Measurements from ENCODE around the gene CDH23.

The CDH23 gene

GRCh38 chr10:71714592-71714991 is 317.9 kb downstream of the CDH23 start:
- H3K9me3 ChIP-seq (ENCODE audit: control insufficient read depth, insufficient read depth, low read length) = no peaks in the 10 kb centered on the region
- no peaks in the 10 kb centered on the region for H4K20me1 ChIP-seq (ENCODE audit: control insufficient read depth, insufficient read depth, low read depth, low read length)

GRCh38 chr10:71715026-71715425 is 318.3 kb downstream of the CDH23 start:
- Histone ChIP-seq H3F3A (ENCODE audit: control insufficient read depth, insufficient read depth) (no peaks in the 10 kb centered on the region), H3K4me2 (ENCODE audit: low read length) (no peak overlapping the region), H3K27me3 (ENCODE audit: control insufficient read depth, low read length) (no peaks in the 10 kb centered on the region), H3K36me3 (ENCODE audit: control insufficient read depth, low read length) (no peaks in the 10 kb centered on the region), H3K4me1 (ENCODE audit: control insufficient read depth, low read length) (peaks cover 14% of the 10 kb centered on the region), H3K9me3 (ENCODE audit: control insufficient read depth, insufficient read depth, low read length) (no peaks in the 10 kb centered on the region), H3K4me3 (ENCODE audit: low read length) (no peak overlapping the region), H3K9me2 (replicated peaks; ENCODE audit: control insufficient read depth, low read length) (no peaks in the 10 kb centered on the region), H3K27ac (ENCODE audit: low read depth, low read length) (no peak overlapping the region), H3K79me2 (ENCODE audit: control insufficient read depth, low read length) (no peaks in the 10 kb centered on the region), H4K20me1 (ENCODE audit: control insufficient read depth, insufficient read depth, low read depth, low read length) (no peaks in the 10 kb centered on the region)
- TF ChIP-seq CTCF (IDR thresholded peaks at IDR 0.05; ENCODE audit: low read depth, low read length, poor library complexity, severe bottlenecking) (no peak), EZH2phosphoT487 (IDR thresholded peaks at IDR 0.05; ENCODE audit: borderline replicate concordance, low read length) (no peak)

More at GRCh38 chr10:71714592-71714991, 317.9 kb downstream of the CDH23 start:
- no peak for TF ChIP-seq CTCF (IDR thresholded peaks at IDR 0.05; ENCODE audit: low read depth, low read length, poor library complexity, severe bottlenecking)
- no peak for TF ChIP-seq EZH2phosphoT487 (IDR thresholded peaks at IDR 0.05; ENCODE audit: borderline replicate concordance, low read length)
- H3K4me3 ChIP-seq (ENCODE audit: low read length) = no peak overlapping the region
- no peaks in the 10 kb centered on the region for H3F3A ChIP-seq (ENCODE audit: control insufficient read depth, insufficient read depth)
- H3K27me3 ChIP-seq (ENCODE audit: control insufficient read depth, low read length) = no peaks in the 10 kb centered on the region
- H3K27ac ChIP-seq (ENCODE audit: low read depth, low read length) = no peak overlapping the region
- H3K36me3 ChIP-seq (ENCODE audit: control insufficient read depth, low read length) = no peaks in the 10 kb centered on the region
- H3K4me1 ChIP-seq (ENCODE audit: control insufficient read depth, low read length) = peaks cover 14% of the 10 kb centered on the region
- H3K79me2 ChIP-seq (ENCODE audit: control insufficient read depth, low read length) = no peaks in the 10 kb centered on the region
- H3K4me2 ChIP-seq (ENCODE audit: low read length) = no peak overlapping the region
- no peaks in the 10 kb centered on the region for H3K9me2 ChIP-seq (replicated peaks; ENCODE audit: control insufficient read depth, low read length)

- Histone ChIP-seq H3K79me2 (ENCODE audit: control insufficient read depth, low read length) (no peaks in the 10 kb centered on the region), H3K4me2 (ENCODE audit: low read length) (no peak overlapping the region), H3K9me3 (ENCODE audit: control insufficient read depth, insufficient read depth, low read length) (no peaks in the 10 kb centered on the region), H3K27me3 (ENCODE audit: control insufficient read depth, low read length) (0 out of 2 replicates have a peak, but pooled peaks cover 1% of the 10 kb centered on the region), H3K27ac (ENCODE audit: low read depth, low read length) (no peak overlapping the region), H3F3A (ENCODE audit: control insufficient read depth, insufficient read depth) (no peaks in the 10 kb centered on the region), H3K4me1 (ENCODE audit: control insufficient read depth, low read length) (peaks cover 14% of the 10 kb centered on the region), H3K4me3 (ENCODE audit: low read length) (no peak overlapping the region), H3K36me3 (ENCODE audit: control insufficient read depth, low read length) (no peaks in the 10 kb centered on the region), H3K9me2 (replicated peaks; ENCODE audit: control insufficient read depth, low read length) (no peaks in the 10 kb centered on the region), H4K20me1 (ENCODE audit: control insufficient read depth, insufficient read depth, low read depth, low read length) (no peaks in the 10 kb centered on the region)
- no peak for TF ChIP-seq CTCF (IDR thresholded peaks at IDR 0.05; ENCODE audit: low read depth, low read length, poor library complexity, severe bottlenecking)
- no peak for TF ChIP-seq EZH2phosphoT487 (IDR thresholded peaks at IDR 0.05; ENCODE audit: borderline replicate concordance, low read length)
These were observed 319.1 kb downstream of the CDH23 start for GRCh38 chr10:71715860-71716259.
